DMS79 treated with DMSO at 0.1 percent for 48 hours (cell line): ENCODE data around the gene FNBP1L.

Experiments
- DNase-seq: peaks from one replicate; lab custom pipeline; 2025; lab: John Stamatoyannopoulos, UW

FNBP1L gene

GRCh38 chr1:93592551-93592949, 144.6 kb downstream of the FNBP1L start:
- DNase-seq, result no peak

DNA sequence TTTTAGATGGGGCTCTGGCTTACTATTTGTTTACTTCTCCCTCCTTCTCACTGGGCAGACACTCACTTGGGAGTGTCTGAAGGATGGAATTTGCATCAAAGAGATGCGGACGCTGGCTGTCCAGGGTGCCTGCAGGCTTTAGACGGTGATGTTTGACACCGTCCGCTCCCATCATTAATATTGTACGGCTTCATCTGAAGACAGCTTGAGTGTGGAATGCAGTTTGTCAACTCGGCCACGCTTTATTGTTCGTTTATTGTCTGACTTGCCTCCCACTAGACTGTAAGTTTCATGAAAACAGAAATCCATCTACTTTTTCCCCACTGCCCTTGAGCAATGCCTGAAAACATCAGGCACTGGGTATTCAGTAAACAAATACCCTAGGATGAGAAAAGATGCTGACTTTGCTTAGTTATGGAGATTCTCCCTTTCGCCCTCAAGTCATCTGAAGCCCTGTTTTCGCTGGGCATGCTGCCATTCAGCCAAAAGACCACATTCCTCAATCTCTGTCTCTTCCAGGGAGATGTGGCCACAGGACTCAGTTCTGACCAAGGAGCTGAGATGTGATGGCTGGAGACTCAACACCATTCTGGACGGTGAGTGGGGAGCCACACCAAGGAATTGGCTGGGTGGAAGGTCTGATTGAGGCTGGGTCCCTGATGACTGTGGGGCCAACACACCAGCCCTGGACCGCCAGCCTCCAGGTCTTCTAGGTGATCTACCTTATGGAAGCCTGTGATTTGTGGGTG, 146.1 kb downstream of the FNBP1L start:
- no peak for DNase-seq

GRCh38 chr1:93594603-93594880, 146.6 kb downstream of the FNBP1L start:
- no peak for DNase-seq

DNA sequence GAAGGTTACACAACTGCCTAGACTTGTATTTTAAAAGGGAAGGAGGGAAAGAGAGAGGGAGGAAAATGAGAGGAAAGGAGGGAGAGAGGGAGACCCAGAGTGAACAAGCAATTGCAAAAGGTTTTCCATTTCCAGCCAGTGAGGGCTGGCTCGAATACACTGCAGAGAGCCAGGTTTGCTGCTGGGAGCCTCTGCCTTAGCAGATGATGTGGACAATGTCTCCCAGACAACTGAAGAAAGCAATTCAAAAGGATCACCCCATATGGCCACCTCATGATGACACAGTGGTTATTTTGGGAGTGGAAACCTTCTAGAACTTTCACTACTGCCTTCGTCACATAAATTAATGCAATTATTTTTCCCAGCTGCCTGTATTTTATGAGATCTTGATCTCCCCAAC, 147.3 kb downstream of the FNBP1L start:
- DNase-seq, result no peak

- no peak for DNase-seq
These were observed 147.8 kb downstream of the FNBP1L start for GRCh38 chr1:93595743-93596142.

DNA sequence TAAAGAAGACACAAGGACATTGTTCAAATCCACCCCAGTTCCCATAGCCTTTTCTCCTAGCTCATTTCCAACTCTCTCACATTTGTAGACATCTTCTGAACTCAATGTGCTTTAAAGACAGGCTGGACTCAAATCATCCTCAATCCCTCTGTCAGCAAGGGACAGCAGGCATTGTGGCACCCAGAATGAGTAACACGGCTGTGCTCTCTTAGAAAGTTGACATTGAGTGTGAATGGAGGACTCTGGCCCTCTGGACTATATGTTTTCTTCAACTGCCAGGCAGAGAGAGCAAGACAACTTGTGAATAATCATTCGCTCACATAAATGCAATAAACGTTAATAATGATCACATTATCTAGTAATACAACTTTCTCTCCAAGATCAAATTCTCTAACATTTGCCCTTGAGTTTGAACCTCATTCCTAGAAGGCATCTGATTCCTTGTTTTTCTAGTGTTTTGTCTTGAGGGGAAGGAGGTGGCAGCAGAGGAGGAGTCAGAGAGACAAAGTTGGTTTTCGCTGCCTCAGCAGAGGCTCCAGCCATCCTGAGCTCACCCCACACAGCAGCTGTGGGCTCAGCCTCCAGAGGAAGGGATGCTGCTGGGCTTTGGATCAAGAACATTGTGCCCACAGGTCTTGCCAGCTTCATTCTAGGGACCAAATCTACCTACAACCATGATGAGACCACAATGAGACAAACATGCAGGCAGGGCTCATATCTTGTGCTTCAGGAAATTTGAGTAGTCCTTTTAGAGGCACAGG, 148.6 kb downstream of the FNBP1L start:
- DNase-seq, result no peak

GRCh38 chr1:93597709-93598108, 149.8 kb downstream of the FNBP1L start:
- peak; percentile 89 for DNase-seq

DNA sequence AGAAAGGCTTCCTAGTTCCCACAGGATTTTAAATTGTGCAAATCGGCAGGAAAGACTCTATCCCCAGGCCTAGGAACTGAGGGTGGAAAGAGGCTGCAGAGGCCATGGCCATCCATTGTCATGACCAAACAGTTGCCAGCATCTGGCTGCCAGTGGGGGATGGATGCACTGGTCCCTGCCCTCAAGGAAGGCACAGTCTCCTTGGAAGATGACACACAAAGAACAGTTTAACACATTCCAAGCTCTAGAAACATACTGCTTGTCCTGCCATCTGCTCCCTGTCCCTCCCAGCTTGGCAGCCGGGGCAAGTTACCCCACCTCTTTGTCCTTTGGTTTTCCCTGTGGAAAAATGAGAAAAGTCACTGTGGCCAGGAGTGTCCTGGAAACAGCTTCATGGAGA, 150.5 kb downstream of the FNBP1L start:
- no peak for DNase-seq

DNA sequence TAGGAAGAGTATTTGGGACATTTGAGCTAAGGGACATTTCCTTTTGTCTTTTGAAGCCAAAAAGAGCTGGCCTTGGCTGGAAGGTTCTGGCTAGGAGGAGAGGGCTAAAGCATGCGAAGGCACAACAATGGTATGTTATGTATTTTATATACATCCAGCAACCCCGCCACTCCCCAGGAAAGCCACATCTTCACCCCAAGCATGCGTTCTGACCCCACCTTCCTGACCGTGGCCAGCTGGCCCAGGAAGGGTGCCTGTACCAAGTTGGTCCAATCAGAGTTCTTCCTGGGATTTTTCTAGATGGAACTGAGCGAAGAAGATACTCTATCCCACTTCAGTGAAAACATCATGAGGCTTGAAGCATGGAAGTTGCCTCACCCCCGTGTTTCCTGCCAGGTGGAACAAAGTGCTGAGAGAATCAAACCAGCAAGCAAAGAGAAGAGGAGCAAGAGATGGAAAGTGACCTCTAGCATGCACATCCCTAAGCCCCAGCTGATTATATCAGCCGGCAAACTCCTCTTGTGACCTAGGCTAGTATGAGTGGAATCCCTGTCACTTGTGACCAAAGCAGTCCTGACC, 151.0 kb downstream of the FNBP1L start:
- DNase-seq, result no peak

- no peak for DNase-seq
These were observed 151.6 kb downstream of the FNBP1L start for GRCh38 chr1:93599479-93599878.

DNA sequence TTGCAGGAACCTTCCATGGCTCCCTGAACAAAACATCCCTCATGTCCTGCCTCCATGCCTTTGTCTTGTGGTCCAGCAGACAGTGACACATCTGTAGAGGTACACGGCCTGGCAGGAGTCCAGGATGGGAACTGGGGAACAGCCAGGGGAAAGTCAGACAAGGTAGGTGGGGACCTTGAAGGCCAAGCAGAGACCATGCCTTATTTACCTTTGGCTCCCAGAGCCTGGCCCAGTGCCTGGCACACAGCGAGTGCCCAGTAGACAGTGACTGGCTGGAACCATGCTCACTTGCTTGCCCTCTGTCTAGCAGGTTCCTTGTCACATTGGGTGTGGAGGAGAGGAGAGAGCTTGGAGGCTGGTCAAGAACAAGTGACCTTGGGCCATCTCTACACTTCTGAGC, 152.7 kb downstream of the FNBP1L start:
- DNase-seq, result no peak

- DNase-seq, result no peak
These were observed 153.8 kb downstream of the FNBP1L start for GRCh38 chr1:93601686-93602085.

- no peak for DNase-seq
These were observed 154.2 kb downstream of the FNBP1L start for GRCh38 chr1:93602101-93602500.

DNA sequence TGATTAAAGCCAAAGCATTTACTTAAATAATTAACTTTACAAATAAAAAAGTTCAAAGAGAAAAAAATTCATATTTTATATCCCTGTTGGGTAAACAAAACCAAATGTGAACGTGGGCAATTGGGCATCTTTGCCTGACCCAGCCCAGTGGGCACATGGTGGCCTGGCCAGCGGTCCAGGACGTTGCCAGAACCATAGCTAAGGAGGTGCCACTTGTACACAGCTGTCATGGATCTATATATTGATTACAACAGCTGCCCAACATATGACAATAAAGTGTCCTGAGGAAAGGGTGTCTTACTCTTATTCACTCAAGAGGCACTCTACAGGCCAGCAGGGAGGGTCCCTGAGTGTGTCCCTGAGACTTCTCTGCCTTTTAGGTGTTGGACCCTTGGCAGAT, 155.2 kb downstream of the FNBP1L start:
- DNase-seq, result no peak

- DNase-seq, result no peak
These were observed 155.7 kb downstream of the FNBP1L start for GRCh38 chr1:93603601-93604000.
